IMR-90 (cell line): ENCODE data around the gene TNS3. TPM values are rescaled to one million over a fixed set of nuclear protein-coding genes. Genes with fewer than 3 reads are reported as not detected.

Experiments used
- ATAC-seq: fragments of 200-7000 bp; cut with Tn5 transposase; 2 replicates; pipeline ENCODE4 v1.9.1; 2020; ENCODE audit warnings: low read depth, mild to moderate bottlenecking, moderate library complexity
- BruUV-seq: library from RNA; stranded (reverse); fragments of 400-500 nt; replicated peaks from 2 replicates; lab custom pipeline; 2021; lab: Mats Ljungman, UMichigan
- CTCF ChIA-PET: fragments of 300-600 bp; formaldehyde crosslinking; extraction: SDS; loops from one replicate; lab custom pipeline; 2021; ENCODE audit warnings: antibody characterized with exemption; lab: Yijun Ruan, JAX
- POLR2A ChIA-PET: fragments of 300-600 bp; sonication (Branson Sonifier 250); formaldehyde crosslinking; loops from one replicate; lab custom pipeline; 2022; ENCODE audit warnings: antibody characterized with exemption; ENCODE audit not compliant: unreplicated experiment; lab: Charles Lee
- DNase-seq: peaks from one replicate; pipeline ENCODE4 v3.0.0; 2013
- H2AFZ ChIP-seq: replicated peaks from 2 replicates; pipeline ENCODE3; 2013; ENCODE audit warnings: low read length, mild to moderate bottlenecking; ENCODE audit not compliant: poor library complexity
- H2AK5ac ChIP-seq: 2 replicates; pipeline ENCODE4 v1.6.1; 2013; ENCODE audit warnings: low read depth, low read length, inconsistent platforms
- H2AK9ac ChIP-seq: replicated peaks from 2 replicates; pipeline ENCODE3; 2013; ENCODE audit warnings: mild to moderate bottlenecking, low read depth, low read length, moderate library complexity; ENCODE audit not compliant: poor library complexity
- H2BK120ac ChIP-seq: 2 replicates; pipeline ENCODE4 v1.6.1; 2013; ENCODE audit warnings: low read depth, low read length, inconsistent platforms
- H2BK15ac ChIP-seq: 3 replicates; pipeline ENCODE4 v1.6.1; 2013; ENCODE audit warnings: low read depth, low read length, inconsistent platforms
- H2BK20ac ChIP-seq: 2 replicates; pipeline ENCODE4 v1.6.1; 2013; ENCODE audit warnings: low read depth, mild to moderate bottlenecking, inconsistent platforms, low read length, moderate library complexity
- H2BK5ac ChIP-seq: 2 replicates; pipeline ENCODE4 v1.6.1; 2013; ENCODE audit warnings: mild to moderate bottlenecking, low read depth, low read length, inconsistent platforms; ENCODE audit not compliant: poor library complexity, severe bottlenecking
- H3K14ac ChIP-seq: replicated peaks from 2 replicates; pipeline ENCODE4 v1.6.1; 2013; ENCODE audit warnings: low read depth, low read length, inconsistent platforms
- H3K18ac ChIP-seq: 2 replicates; pipeline ENCODE4 v1.6.1; 2013; ENCODE audit warnings: low read depth, low read length, control low read depth
- H3K23ac ChIP-seq: 2 replicates; pipeline ENCODE4 v1.6.1; 2013; ENCODE audit warnings: low read depth, low read length, inconsistent platforms
- H3K27ac ChIP-seq: 2 replicates; pipeline ENCODE4 v1.5.1; 2013; ENCODE audit warnings: mild to moderate bottlenecking, control low read depth, low read length; ENCODE audit not compliant: insufficient read depth
- H3K27me3 ChIP-seq: 2 replicates; pipeline ENCODE4 v1.6.1; 2013; ENCODE audit warnings: low read length; ENCODE audit not compliant: control insufficient read depth, insufficient read depth
- H3K36me3 ChIP-seq: 2 replicates; pipeline ENCODE4 v1.6.1; 2013; ENCODE audit warnings: low read length, mixed read lengths; ENCODE audit not compliant: control insufficient read depth, insufficient read depth
- H3K4ac ChIP-seq: 2 replicates; pipeline ENCODE4 v1.6.1; 2013; ENCODE audit warnings: low read depth, low read length, inconsistent platforms
- H3K4me1 ChIP-seq: 2 replicates; pipeline ENCODE4 v1.6.1; 2013; ENCODE audit warnings: low read length, mixed read lengths; ENCODE audit not compliant: control insufficient read depth, insufficient read depth
- H3K4me2 ChIP-seq: 2 replicates; pipeline ENCODE4 v1.6.1; 2013; ENCODE audit warnings: low read depth, mild to moderate bottlenecking, control low read depth, low read length, moderate library complexity
- H3K4me3 ChIP-seq: 2 replicates; pipeline ENCODE4 v1.5.1; 2013; ENCODE audit warnings: low read depth, mild to moderate bottlenecking, control low read depth, low read length, moderate library complexity; ENCODE audit not compliant: insufficient read depth
- H3K56ac ChIP-seq: 2 replicates; pipeline ENCODE4 v1.6.1; 2013; ENCODE audit warnings: low read length, inconsistent platforms; ENCODE audit not compliant: insufficient read depth; ENCODE audit errors: extremely low read depth
- H3K79me1 ChIP-seq, 2 experiments: 2 replicates each; pipeline ENCODE4 v1.6.1; 2013; ENCODE audit warnings: low read length in 2 of 2, inconsistent platforms in 1 of 2, low read depth in 1 of 2
- H3K9ac ChIP-seq: 2 replicates; pipeline ENCODE4 v1.6.1; 2013; ENCODE audit warnings: low read depth, low read length, control low read depth
- H3K9me1 ChIP-seq: 2 replicates; pipeline ENCODE4 v1.6.1; 2013; ENCODE audit warnings: low read length, inconsistent platforms; ENCODE audit not compliant: insufficient read depth
- H3K9me3 ChIP-seq: 2 replicates; pipeline ENCODE4 v1.6.1; 2013; ENCODE audit warnings: low read length; ENCODE audit not compliant: control insufficient read depth, insufficient read depth
- H4K20me1 ChIP-seq: 2 replicates; pipeline ENCODE4 v1.6.1; 2013; ENCODE audit warnings: low read length, inconsistent platforms; ENCODE audit not compliant: insufficient read depth
- H4K5ac ChIP-seq: 2 replicates; pipeline ENCODE4 v1.6.1; 2013; ENCODE audit warnings: mild to moderate bottlenecking, low read depth, low read length, control low read depth
- H4K8ac ChIP-seq, 2 experiments: 2 replicates each; pipeline ENCODE4 v1.6.1; 2013; ENCODE audit warnings: low read depth in 2 of 2, low read length in 2 of 2, control low read depth in 1 of 2, inconsistent platforms in 1 of 2
- H4K91ac ChIP-seq: 2 replicates; pipeline ENCODE4 v1.6.1; 2013; ENCODE audit warnings: low read depth, low read length, inconsistent platforms; ENCODE audit not compliant: insufficient read depth
- BHLHE40 ChIP-seq: fragments of 150-350 bp; IDR thresholded peaks from 2 replicates; pipeline ENCODE4 v1.6.1; 2016; ENCODE audit warnings: mild to moderate bottlenecking, low read depth, low read length
- CEBPB ChIP-seq: IDR thresholded peaks from 2 replicates; pipeline ENCODE4 v1.6.1; 2012; ENCODE audit warnings: low read depth, low read length, improper control_type of control experiment
- CHD1 ChIP-seq: IDR thresholded peaks from 2 replicates; pipeline ENCODE4 v1.6.1; 2012; ENCODE audit warnings: low read depth, low read length, improper control_type of control experiment
- CTCF ChIP-seq: conservative IDR thresholded peaks from 2 replicates; pipeline ENCODE4 v1.5.1; 2012; ENCODE audit warnings: mild to moderate bottlenecking, low read depth, low read length, improper control_type of control experiment
- ELK1 ChIP-seq: fragments of 150-350 bp; IDR thresholded peaks from 2 replicates; pipeline ENCODE4 v1.6.1; 2016; ENCODE audit warnings: low read depth, mild to moderate bottlenecking, low read length, moderate library complexity, borderline replicate concordance
- FOS ChIP-seq: fragments of 150-350 bp; IDR thresholded peaks from 2 replicates; pipeline ENCODE4 v1.6.1; 2016; ENCODE audit warnings: low read depth, low read length
- MAFK ChIP-seq: IDR thresholded peaks from 2 replicates; pipeline ENCODE4 v1.6.1; 2012; ENCODE audit warnings: low read depth, low read length, improper control_type of control experiment
- MAZ ChIP-seq: IDR thresholded peaks from 2 replicates; pipeline ENCODE4 v1.6.1; 2012; ENCODE audit warnings: low read depth, mild to moderate bottlenecking, low read length, improper control_type of control experiment, moderate library complexity, borderline replicate concordance
- MXI1 ChIP-seq: IDR thresholded peaks from 2 replicates; pipeline ENCODE4 v1.6.1; 2012; ENCODE audit warnings: low read depth, mild to moderate bottlenecking, low read length, moderate library complexity, borderline replicate concordance
- NFE2L2 ChIP-seq: fragments of 150-350 bp; IDR thresholded peaks from 2 replicates; pipeline ENCODE4 v1.6.1; 2016; ENCODE audit warnings: low read depth, mild to moderate bottlenecking, low read length
- POLR2A ChIP-seq: IDR thresholded peaks from 2 replicates; pipeline ENCODE4 v1.6.1; 2012; ENCODE audit warnings: mild to moderate bottlenecking, low read depth, low read length
- RAD21 ChIP-seq: IDR thresholded peaks from 2 replicates; pipeline ENCODE4 v1.6.1; 2012; ENCODE audit warnings: low read length, improper control_type of control experiment
- RCOR1 ChIP-seq: IDR thresholded peaks from 2 replicates; pipeline ENCODE4 v1.6.1; 2012; ENCODE audit warnings: mild to moderate bottlenecking, low read length, improper control_type of control experiment; ENCODE audit not compliant: insufficient replicate concordance
- RFX5 ChIP-seq: IDR thresholded peaks from 2 replicates; pipeline ENCODE4 v1.8.0; 2012; ENCODE audit warnings: low read depth, mild to moderate bottlenecking, low read length, moderate library complexity
- SMC3 ChIP-seq: fragments of 150-350 bp; IDR thresholded peaks from 2 replicates; pipeline ENCODE4 v1.6.1; 2016; ENCODE audit warnings: low read depth, mild to moderate bottlenecking, antibody characterized with exemption, low read length, moderate library complexity
- USF2 ChIP-seq: fragments of 150-350 bp; IDR thresholded peaks from 2 replicates; pipeline ENCODE4 v1.6.1; 2017; ENCODE audit warnings: mild to moderate bottlenecking, antibody characterized with exemption, low read length, low read depth
- WGBS, 2 experiments: methylation state at CpG; one replicate each; pipeline versions ENCODE4 v1.1.5 to v1.1.7; 2013; ENCODE audit warnings: missing lambda C conversion rate in 2 of 2; ENCODE audit not compliant: insufficient read length in 1 of 2; ENCODE audit errors: extremely low coverage in 2 of 2; 5-methylcytosine and 5-hydroxymethylcytosine counted together
- dilution Hi-C: fragments of 300-500 bp; cut with HindIII; formaldehyde crosslinking; loops from one replicate; pipeline ENCODE4 v1.14.3; 2018; ENCODE audit warnings: low sequenced_read_pairs; ENCODE audit not compliant: unreplicated experiment
- in situ Hi-C: fragments of 300-500 bp; cut with MboI; formaldehyde crosslinking; loops from 3 replicates; pipeline ENCODE4 v1.14.3; 2019; ENCODE audit warnings: low sequenced_read_pairs, inconsistent platforms, mixed read lengths
- intact Hi-C: fragments of 100-400 bp; cut with micrococcal nuclease; formaldehyde crosslinking; loops from 2 replicates; pipeline ENCODE4 v1.10.0; 2022
- polyA plus RNA-seq, 3 experiments: library from polyadenylated mRNA; depleted of rRNA; stranded (reverse); fragments of >200 nt; gene quantifications; 2 replicates each; pipeline ENCODE4 v1.2.3, GENCODE V29; 2012; ENCODE audit warnings: low replicate concordance in 1 of 3
- total RNA-seq: library from RNA; depleted of rRNA; stranded (reverse); fragments of >200 nt; gene quantifications from 2 replicates; pipeline ENCODE4 v1.2.3, GENCODE V29; 2012

TNS3 gene
- total and polyA plus RNA-seq, 2 of the 4 experiments (the other 2 are of a cell fraction) = 64.3 to 79.2 TPM

- CTCF ChIA-PET = no interaction called here
- peaks cover 63% of the 10 kb centered on the region for H3K36me3 ChIP-seq
Observed at GRCh38 chr7:47411281-47411869, 170.5 kb downstream of the TNS3 start.

More at GRCh38 chr7:47411281-47411869, 170.5 kb downstream of the TNS3 start:
- Histone ChIP-seq H3K4me3 (no peak overlapping the region), H3K18ac (no peak overlapping the region), H2BK5ac (no peak overlapping the region), H3K14ac (no peak overlapping the region), H4K8ac (no peak overlapping the region), H2BK120ac (no peak overlapping the region), H2AK5ac (no peak overlapping the region), H2BK20ac (no peak overlapping the region), H3K4me1 (peaks cover 11% of the 10 kb centered on the region; the same call in 1 of the 2 replicates), H3K23ac (no peak overlapping the region), H3K56ac (no peak overlapping the region), H4K91ac (no peak overlapping the region), H3K4me2 (no peak overlapping the region), H3K79me1 (peaks cover 13 to 63% of the 10 kb centered on the region in 2 experiments; a peak in 3 of 4 replicates), H3K9me3 (no peaks in the 10 kb centered on the region), H3K27ac (no peak overlapping the region), H3K27me3 (no peaks in the 10 kb centered on the region), H2BK15ac (no peak overlapping the region), H2AK9ac (peak overlapping the region; percentile 5), H4K5ac (no peak overlapping the region), H2AFZ (no peak overlapping the region), H4K20me1 (peaks cover 19% of the 10 kb centered on the region), H3K9ac (no peak overlapping the region), H3K4ac (no peak overlapping the region), H3K9me1 (peaks cover 24% of the 10 kb centered on the region; the same call in 1 of the 2 replicates)
- DNase-seq (no peak), ATAC-seq (no peak)
- WGBS, 2 experiments = no CpG with 5 or more reads among the region's 18 CpGs
- dilution Hi-C loops (no loop called here), in situ Hi-C loops (no loop called here), intact Hi-C loops (no loop called here)
- TF ChIP-seq ELK1 (no peak), USF2 (no peak), FOS (no peak), RCOR1 (no peak), MXI1 (no peak), BHLHE40 (no peak), SMC3 (no peak), CEBPB (no peak), MAZ (no peak), MAFK (no peak), RFX5 (no peak), CHD1 (no peak), NFE2L2 (no peak), RAD21 (no peak), POLR2A (no peak), CTCF (no peak)
- POLR2A ChIA-PET = no interaction called here
- BruUV-seq = no TSS peak
